ENCODE data around the gene KCNQ1. TPM values are rescaled to one million over a fixed set of nuclear protein-coding genes. Genes with fewer than 3 reads are reported as not detected.

The KCNQ1 gene
- total and polyA plus RNA-seq, 2 of the 13 experiments (the other 11 are each of a cell fraction or from before 2014, with no cell fraction given): 0.02 to 0.08 TPM

DNA sequence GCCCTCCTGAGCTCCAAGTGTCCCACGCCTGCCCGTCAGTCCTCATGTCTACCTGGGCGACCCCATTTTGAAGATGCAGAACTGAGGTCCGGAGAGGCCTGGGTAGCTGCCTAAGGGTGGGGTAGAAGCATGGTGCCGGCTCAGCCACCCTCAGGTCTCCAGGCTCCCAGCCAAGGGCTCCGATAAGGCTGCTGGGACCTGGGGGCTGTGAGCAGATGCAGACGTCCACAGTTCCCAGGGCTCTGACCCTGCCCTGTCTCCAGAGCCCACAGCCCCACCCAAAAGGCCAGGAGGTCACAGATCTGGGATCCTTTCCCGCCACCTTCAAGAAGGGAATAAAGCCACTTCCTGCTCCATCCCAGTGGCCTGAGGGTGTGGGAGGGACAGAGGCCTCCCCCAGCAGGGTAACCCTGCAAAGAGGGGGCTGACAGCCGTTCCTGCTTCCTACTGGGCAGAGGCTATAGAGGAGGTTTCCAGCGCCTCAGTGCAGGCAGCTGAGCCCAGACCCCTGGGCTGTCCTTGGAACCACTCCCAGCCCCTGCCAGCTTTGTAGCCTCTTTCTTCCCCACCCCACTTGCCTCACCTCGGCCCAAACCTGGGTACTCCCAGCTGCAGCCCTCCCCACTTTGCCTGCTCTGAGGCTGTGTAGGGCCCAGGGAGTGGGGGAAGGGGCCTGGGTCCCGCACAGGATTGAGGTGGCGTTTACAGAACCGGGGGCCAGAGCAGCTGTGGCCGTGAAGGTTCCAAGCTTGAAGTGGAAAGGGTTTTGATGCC, 355.3 kb downstream of the KCNQ1 start:
- no peak for ATAC-seq
- H3K79me2 ChIP-seq (ENCODE audit: insufficient read depth, low read length): no peaks in the 10 kb centered on the region
- no peaks in the 10 kb centered on the region for H4K20me1 ChIP-seq (ENCODE audit: insufficient read depth, low read length)
- no peak for FAIRE-seq
- no peaks in the 10 kb centered on the region for H3K9me3 ChIP-seq (ENCODE audit: low read length)
- H3K9ac ChIP-seq (ENCODE audit: insufficient read depth, low read depth, low read length): no peak overlapping the region
- CTCF ChIA-PET (ENCODE audit: low intra/inter-chr PET ratio, low total read pairs): no interaction called here
- no peak overlapping the region for H3K27ac ChIP-seq (ENCODE audit: extremely low read length, insufficient read depth, low read length)
- no peak overlapping the region for H3K4me2 ChIP-seq (ENCODE audit: low read depth, low read length)
- intact Hi-C loops (cut with micrococcal nuclease; ENCODE audit: unreplicated experiment): no loop called here
- WGBS (ENCODE audit: low lambda C conversion rate): 55% methylated on average over 6 of the region's 15 CpGs
- BruUV-seq (replicated peaks): no TSS peak
- no peak overlapping the region for H2AFZ ChIP-seq (ENCODE audit: low read length)
- peaks cover 20 to 85% of the 10 kb centered on the region in 2 experiments for H3K27me3 ChIP-seq (ENCODE audit: control insufficient read depth in 1 of 2, insufficient read depth in 2 of 2, low read length in 2 of 2)
- DNase-seq (ENCODE audit: low spot score): no peak
- TF ChIP-seq MIER3 (CRISPR knock-in tag; IDR thresholded peaks at IDR 0.05; ENCODE audit: borderline replicate concordance) (no peak), ZFP62 (CRISPR knock-in tag; IDR thresholded peaks at IDR 0.05) (no peak), KAT2B (IDR thresholded peaks at IDR 0.05; ENCODE audit: borderline replicate concordance, low read depth, low read length) (no peak), ZNF879 (CRISPR knock-in tag; IDR thresholded peaks at IDR 0.05) (no peak), SKI (IDR thresholded peaks at IDR 0.05; ENCODE audit: partially characterized antibody) (no peak), HNRNPK (IDR thresholded peaks at IDR 0.05; ENCODE audit: low read depth, low read length, poor library complexity, severe bottlenecking) (no peak), SNAPC2 (CRISPR knock-in tag; IDR thresholded peaks at IDR 0.05) (no peak)
- TF ChIP-seq, protein P1, sequence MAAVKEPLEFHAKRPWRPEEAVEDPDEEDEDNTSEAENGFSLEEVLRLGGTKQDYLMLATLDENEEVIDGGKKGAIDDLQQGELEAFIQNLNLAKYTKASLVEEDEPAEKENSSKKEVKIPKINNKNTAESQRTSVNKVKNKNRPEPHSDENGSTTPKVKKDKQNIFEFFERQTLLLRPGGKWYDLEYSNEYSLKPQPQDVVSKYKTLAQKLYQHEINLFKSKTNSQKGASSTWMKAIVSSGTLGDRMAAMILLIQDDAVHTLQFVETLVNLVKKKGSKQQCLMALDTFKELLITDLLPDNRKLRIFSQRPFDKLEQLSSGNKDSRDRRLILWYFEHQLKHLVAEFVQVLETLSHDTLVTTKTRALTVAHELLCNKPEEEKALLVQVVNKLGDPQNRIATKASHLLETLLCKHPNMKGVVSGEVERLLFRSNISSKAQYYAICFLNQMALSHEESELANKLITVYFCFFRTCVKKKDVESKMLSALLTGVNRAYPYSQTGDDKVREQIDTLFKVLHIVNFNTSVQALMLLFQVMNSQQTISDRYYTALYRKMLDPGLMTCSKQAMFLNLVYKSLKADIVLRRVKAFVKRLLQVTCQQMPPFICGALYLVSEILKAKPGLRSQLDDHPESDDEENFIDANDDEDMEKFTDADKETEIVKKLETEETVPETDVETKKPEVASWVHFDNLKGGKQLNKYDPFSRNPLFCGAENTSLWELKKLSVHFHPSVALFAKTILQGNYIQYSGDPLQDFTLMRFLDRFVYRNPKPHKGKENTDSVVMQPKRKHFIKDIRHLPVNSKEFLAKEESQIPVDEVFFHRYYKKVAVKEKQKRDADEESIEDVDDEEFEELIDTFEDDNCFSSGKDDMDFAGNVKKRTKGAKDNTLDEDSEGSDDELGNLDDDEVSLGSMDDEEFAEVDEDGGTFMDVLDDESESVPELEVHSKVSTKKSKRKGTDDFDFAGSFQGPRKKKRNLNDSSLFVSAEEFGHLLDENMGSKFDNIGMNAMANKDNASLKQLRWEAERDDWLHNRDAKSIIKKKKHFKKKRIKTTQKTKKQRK (IDR thresholded peaks at IDR 0.05; ENCODE audit: low read length): no peak
- TF ChIP-seq, protein P2, sequence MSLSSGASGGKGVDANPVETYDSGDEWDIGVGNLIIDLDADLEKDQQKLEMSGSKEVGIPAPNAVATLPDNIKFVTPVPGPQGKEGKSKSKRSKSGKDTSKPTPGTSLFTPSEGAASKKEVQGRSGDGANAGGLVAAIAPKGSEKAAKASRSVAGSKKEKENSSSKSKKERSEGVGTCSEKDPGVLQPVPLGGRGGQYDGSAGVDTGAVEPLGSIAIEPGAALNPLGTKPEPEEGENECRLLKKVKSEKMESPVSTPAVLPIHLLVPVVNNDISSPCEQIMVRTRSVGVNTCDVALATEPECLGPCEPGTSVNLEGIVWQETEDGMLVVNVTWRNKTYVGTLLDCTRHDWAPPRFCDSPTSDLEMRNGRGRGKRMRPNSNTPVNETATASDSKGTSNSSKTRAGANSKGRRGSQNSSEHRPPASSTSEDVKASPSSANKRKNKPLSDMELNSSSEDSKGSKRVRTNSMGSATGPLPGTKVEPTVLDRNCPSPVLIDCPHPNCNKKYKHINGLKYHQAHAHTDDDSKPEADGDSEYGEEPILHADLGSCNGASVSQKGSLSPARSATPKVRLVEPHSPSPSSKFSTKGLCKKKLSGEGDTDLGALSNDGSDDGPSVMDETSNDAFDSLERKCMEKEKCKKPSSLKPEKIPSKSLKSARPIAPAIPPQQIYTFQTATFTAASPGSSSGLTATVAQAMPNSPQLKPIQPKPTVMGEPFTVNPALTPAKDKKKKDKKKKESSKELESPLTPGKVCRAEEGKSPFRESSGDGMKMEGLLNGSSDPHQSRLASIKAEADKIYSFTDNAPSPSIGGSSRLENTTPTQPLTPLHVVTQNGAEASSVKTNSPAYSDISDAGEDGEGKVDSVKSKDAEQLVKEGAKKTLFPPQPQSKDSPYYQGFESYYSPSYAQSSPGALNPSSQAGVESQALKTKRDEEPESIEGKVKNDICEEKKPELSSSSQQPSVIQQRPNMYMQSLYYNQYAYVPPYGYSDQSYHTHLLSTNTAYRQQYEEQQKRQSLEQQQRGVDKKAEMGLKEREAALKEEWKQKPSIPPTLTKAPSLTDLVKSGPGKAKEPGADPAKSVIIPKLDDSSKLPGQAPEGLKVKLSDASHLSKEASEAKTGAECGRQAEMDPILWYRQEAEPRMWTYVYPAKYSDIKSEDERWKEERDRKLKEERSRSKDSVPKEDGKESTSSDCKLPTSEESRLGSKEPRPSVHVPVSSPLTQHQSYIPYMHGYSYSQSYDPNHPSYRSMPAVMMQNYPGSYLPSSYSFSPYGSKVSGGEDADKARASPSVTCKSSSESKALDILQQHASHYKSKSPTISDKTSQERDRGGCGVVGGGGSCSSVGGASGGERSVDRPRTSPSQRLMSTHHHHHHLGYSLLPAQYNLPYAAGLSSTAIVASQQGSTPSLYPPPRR (CRISPR knock-in tag; IDR thresholded peaks at IDR 0.05; ENCODE audit: borderline replicate concordance): no peak
- TF ChIP-seq, protein P3, sequence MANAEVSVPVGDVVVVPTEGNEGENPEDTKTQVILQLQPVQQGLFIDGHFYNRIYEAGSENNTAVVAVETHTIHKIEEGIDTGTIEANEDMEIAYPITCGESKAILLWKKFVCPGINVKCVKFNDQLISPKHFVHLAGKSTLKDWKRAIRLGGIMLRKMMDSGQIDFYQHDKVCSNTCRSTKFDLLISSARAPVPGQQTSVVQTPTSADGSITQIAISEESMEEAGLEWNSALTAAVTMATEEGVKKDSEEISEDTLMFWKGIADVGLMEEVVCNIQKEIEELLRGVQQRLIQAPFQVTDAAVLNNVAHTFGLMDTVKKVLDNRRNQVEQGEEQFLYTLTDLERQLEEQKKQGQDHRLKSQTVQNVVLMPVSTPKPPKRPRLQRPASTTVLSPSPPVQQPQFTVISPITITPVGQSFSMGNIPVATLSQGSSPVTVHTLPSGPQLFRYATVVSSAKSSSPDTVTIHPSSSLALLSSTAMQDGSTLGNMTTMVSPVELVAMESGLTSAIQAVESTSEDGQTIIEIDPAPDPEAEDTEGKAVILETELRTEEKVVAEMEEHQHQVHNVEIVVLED (CRISPR knock-in tag; IDR thresholded peaks at IDR 0.05; ENCODE audit: borderline replicate concordance): no peak
- in situ Hi-C loops (cut with HindIII; ENCODE audit: extremely low pct_ligation_motif_present, low pct_unique_long_range_greater_than_20kb): no loop called here
- no peaks in the 10 kb centered on the region for H3K36me3 ChIP-seq (replicated peaks in 1 of 2; ENCODE audit: control insufficient read depth in 1 of 2, insufficient read depth in 2 of 2, low read length in 2 of 2)
- H3K4me1 ChIP-seq (ENCODE audit: insufficient read depth, low read length): peaks cover 13% of the 10 kb centered on the region; the same call in 1 of the 2 replicates
- POLR2A ChIA-PET: no interaction called here
- no peak overlapping the region for H3K4me3 ChIP-seq (replicated peaks in 1 of 3; ENCODE audit: insufficient read depth in 1 of 3, low read depth in 2 of 3, low read length in 3 of 3)

Data from HepG2 (cell line).